Activated naive CD8-positive, alpha-beta T cell treated with anti-CD3 and anti-CD28 coated beads for 36 hours (primary cell): ENCODE results near the gene HEBP1. TPM values are rescaled to one million over a fixed set of nuclear protein-coding genes. Genes with fewer than 3 reads are reported as not detected.
"Not testable (repeated sequence)": the region's sequence is repeated elsewhere in the genome, so short reads cannot be mapped to it uniquely, and the experiment has no call there.

Experiments
- DNase-seq: peaks from one replicate; pipeline ENCODE4 v3.0.0; 2021
- H3K27ac Mint-ChIP-seq: one replicate; pipeline ENCODE4 v1.8.0; 2022; ENCODE audit warnings: mild to moderate bottlenecking, moderate library complexity, mixed read lengths
- H3K27me3 Mint-ChIP-seq: one replicate; pipeline ENCODE4 v1.8.0; 2022; ENCODE audit warnings: mild to moderate bottlenecking, mixed read lengths
- H3K36me3 Mint-ChIP-seq: one replicate; pipeline ENCODE4 v1.8.0; 2021; ENCODE audit warnings: mild to moderate bottlenecking, mixed read lengths
- H3K4me1 Mint-ChIP-seq: one replicate; pipeline ENCODE4 v1.8.0; 2021; ENCODE audit warnings: mixed read lengths
- H3K4me3 Mint-ChIP-seq: one replicate; pipeline ENCODE4 v1.8.0; 2022; ENCODE audit warnings: mild to moderate bottlenecking, moderate library complexity, mixed read lengths
- H3K9me3 Mint-ChIP-seq: one replicate; pipeline ENCODE4 v1.8.0; 2022; ENCODE audit warnings: mixed read lengths
- total RNA-seq, 2 experiments: library from RNA; stranded (reverse); gene quantifications; one replicate each; pipeline ENCODE4 v1.2.3, GENCODE V29; 2021

HEBP1 gene
- total RNA-seq: 10 to 100 TPM; 21.0 to 21.2 TPM

GRCh38 chr12:12999959-13000615 is at the start of gene HEBP1:
Gene HEBP1 (minus strand): TSS chr12:13000265. CDS start chr12:13000114, 151 bp downstream.
- Mint-ChIP-seq H3K9me3 (no peaks in the 10 kb centered on the region), H3K4me3 (peak within 1 kb of the TSS; percentile 79), H3K36me3 (no peaks in the 10 kb centered on the region), H3K4me1 (peaks cover 24% of the 10 kb centered on the region), H3K27me3 (peaks cover 17% of the 10 kb centered on the region), H3K27ac (peak within 1 kb of the TSS; percentile 53)
- peak; percentile 95 for DNase-seq

GRCh38 chr12:13049816-13050215 is 49.8 kb upstream of the HEBP1 start:
- no peaks in the 10 kb centered on the region for H3K27me3 Mint-ChIP-seq
- no peak overlapping the region for H3K4me3 Mint-ChIP-seq
- H3K9me3 Mint-ChIP-seq: peaks cover 11% of the 10 kb centered on the region
- peaks cover 18% of the 10 kb centered on the region for H3K36me3 Mint-ChIP-seq
- DNase-seq: no peak
- H3K27ac Mint-ChIP-seq: no peak overlapping the region
- peaks cover 18% of the 10 kb centered on the region for H3K4me1 Mint-ChIP-seq

- peaks cover 17% of the 10 kb centered on the region for H3K4me1 Mint-ChIP-seq
- peaks cover 9% of the 10 kb centered on the region for H3K27me3 Mint-ChIP-seq
- H3K36me3 Mint-ChIP-seq: peaks cover 5% of the 10 kb centered on the region
- H3K4me3 Mint-ChIP-seq: no peak overlapping the region
- no peaks in the 10 kb centered on the region for H3K9me3 Mint-ChIP-seq
- no peak for DNase-seq
- H3K27ac Mint-ChIP-seq: no peak overlapping the region
Measured at GRCh38 chr12:13046964-13047363, 46.9 kb upstream of the HEBP1 start.

- Mint-ChIP-seq H3K27ac (no peak overlapping the region), H3K4me1 (peaks cover 12% of the 10 kb centered on the region), H3K27me3 (peaks cover 13% of the 10 kb centered on the region), H3K36me3 (peaks cover 3% of the 10 kb centered on the region), H3K9me3 (no peaks in the 10 kb centered on the region), H3K4me3 (no peak overlapping the region)
- no peak for DNase-seq
Measured at GRCh38 chr12:13045816-13046215, 45.8 kb upstream of the HEBP1 start.

- H3K27ac Mint-ChIP-seq: peak overlapping the region; percentile 13
- peaks cover 12% of the 10 kb centered on the region for H3K4me1 Mint-ChIP-seq
- DNase-seq: no peak
- peak overlapping the region; percentile 85 for H3K4me3 Mint-ChIP-seq
- H3K27me3 Mint-ChIP-seq: peaks cover 13% of the 10 kb centered on the region
- H3K9me3 Mint-ChIP-seq: no peaks in the 10 kb centered on the region
- peaks cover 3% of the 10 kb centered on the region for H3K36me3 Mint-ChIP-seq
Measured at GRCh38 chr12:13044906-13045299, 44.8 kb upstream of the HEBP1 start.

- H3K27me3 Mint-ChIP-seq: peaks cover 13% of the 10 kb centered on the region
- peak within 1 kb of the TSS; percentile 55 for H3K27ac Mint-ChIP-seq
- no peaks in the 10 kb centered on the region for H3K9me3 Mint-ChIP-seq
- DNase-seq: peak; percentile 81
- H3K4me3 Mint-ChIP-seq: peak within 1 kb of the TSS; percentile 85
- peaks cover 3% of the 10 kb centered on the region for H3K36me3 Mint-ChIP-seq
- H3K4me1 Mint-ChIP-seq: peaks cover 12% of the 10 kb centered on the region
Measured at GRCh38 chr12:13044002-13044905, 44.2 kb upstream of the HEBP1 start, which contains the start of gene FAM234B. Gene FAM234B (plus strand): TSS chr12:13044381. CDS start chr12:13044404, 23 bp downstream.

GRCh38 chr12:13042666-13043230 is 42.7 kb upstream of the HEBP1 start:
- Mint-ChIP-seq H3K4me1 (peaks cover 12% of the 10 kb centered on the region), H3K27ac (no peak overlapping the region), H3K27me3 (peaks cover 13% of the 10 kb centered on the region), H3K4me3 (no peak overlapping the region), H3K36me3 (no peaks in the 10 kb centered on the region), H3K9me3 (no peaks in the 10 kb centered on the region)
- no peak for DNase-seq

GRCh38 chr12:13041224-13041623 is 41.2 kb upstream of the HEBP1 start:
- H3K9me3 Mint-ChIP-seq: no peaks in the 10 kb centered on the region
- H3K36me3 Mint-ChIP-seq: no peaks in the 10 kb centered on the region
- H3K4me3 Mint-ChIP-seq: no peak overlapping the region
- H3K27ac Mint-ChIP-seq: no peak overlapping the region
- peaks cover 8% of the 10 kb centered on the region for H3K4me1 Mint-ChIP-seq
- H3K27me3 Mint-ChIP-seq: peaks cover 13% of the 10 kb centered on the region
- DNase-seq: no peak

GRCh38 chr12:13039328-13039956 is 39.4 kb upstream of the HEBP1 start:
- H3K36me3 Mint-ChIP-seq: no peaks in the 10 kb centered on the region
- no peaks in the 10 kb centered on the region for H3K9me3 Mint-ChIP-seq

GRCh38 chr12:13038491-13039161 is 38.6 kb upstream of the HEBP1 start:
- Mint-ChIP-seq H3K9me3 (no peaks in the 10 kb centered on the region), H3K27me3 (peaks cover 13% of the 10 kb centered on the region)
- no peak for DNase-seq

More at GRCh38 chr12:13039328-13039956, 39.4 kb upstream of the HEBP1 start:
- H3K4me1 Mint-ChIP-seq: peaks cover 3% of the 10 kb centered on the region
- no peak overlapping the region for H3K4me3 Mint-ChIP-seq
- no peak overlapping the region for H3K27ac Mint-ChIP-seq
- H3K27me3 Mint-ChIP-seq: peaks cover 13% of the 10 kb centered on the region
- DNase-seq: no peak

GRCh38 chr12:13036881-13037280 is 36.8 kb upstream of the HEBP1 start:
- DNase-seq: no peak

More at GRCh38 chr12:13038491-13039161, 38.6 kb upstream of the HEBP1 start:
- Mint-ChIP-seq H3K4me3 (no peak overlapping the region), H3K4me1 (no peaks in the 10 kb centered on the region), H3K36me3 (no peaks in the 10 kb centered on the region), H3K27ac (no peak overlapping the region)

GRCh38 chr12:13035335-13035734 is 35.3 kb upstream of the HEBP1 start:
- H3K4me3 Mint-ChIP-seq, H3K9me3 Mint-ChIP-seq, DNase-seq, H3K27ac Mint-ChIP-seq, H3K27me3 Mint-ChIP-seq, H3K36me3 Mint-ChIP-seq, H3K4me1 Mint-ChIP-seq: not testable (repeated sequence)

More at GRCh38 chr12:13036881-13037280, 36.8 kb upstream of the HEBP1 start:
- Mint-ChIP-seq H3K27me3 (peaks cover 4% of the 10 kb centered on the region), H3K4me3 (no peak overlapping the region), H3K36me3 (no peaks in the 10 kb centered on the region), H3K27ac (no peak overlapping the region), H3K9me3 (no peaks in the 10 kb centered on the region), H3K4me1 (no peaks in the 10 kb centered on the region)

- no peaks in the 10 kb centered on the region for H3K36me3 Mint-ChIP-seq
- no peak overlapping the region for H3K27ac Mint-ChIP-seq
- no peak for DNase-seq
- H3K9me3 Mint-ChIP-seq: no peaks in the 10 kb centered on the region
- no peaks in the 10 kb centered on the region for H3K4me1 Mint-ChIP-seq
- no peak overlapping the region for H3K4me3 Mint-ChIP-seq
- no peaks in the 10 kb centered on the region for H3K27me3 Mint-ChIP-seq
Measured at GRCh38 chr12:13033476-13033875, 33.4 kb upstream of the HEBP1 start.

GRCh38 chr12:13032164-13032563 is 32.1 kb upstream of the HEBP1 start:
- no peak for DNase-seq
- no peaks in the 10 kb centered on the region for H3K4me1 Mint-ChIP-seq
- H3K36me3 Mint-ChIP-seq: no peaks in the 10 kb centered on the region
- peaks cover 3% of the 10 kb centered on the region for H3K27me3 Mint-ChIP-seq
- no peaks in the 10 kb centered on the region for H3K9me3 Mint-ChIP-seq
- no peak overlapping the region for H3K4me3 Mint-ChIP-seq
- H3K27ac Mint-ChIP-seq: no peak overlapping the region
